Fibroblast of villous mesenchyme (primary cell): ENCODE measurements around the gene NLRP3. TPM values are rescaled to one million over a fixed set of nuclear protein-coding genes. Genes with fewer than 3 reads are reported as not detected.

Source experiments
- DNase-seq: peaks from one replicate; pipeline ENCODE4 v3.0.0-alpha.2; 2010; ENCODE audit warnings: low read depth
- H3K4me3 ChIP-seq: 2 replicates; pipeline ENCODE4 v1.5.1; 2011; ENCODE audit warnings: low read depth, mild to moderate bottlenecking, low read length
- CTCF ChIP-seq: IDR thresholded peaks from 2 replicates; pipeline ENCODE4 v1.5.1; 2012; ENCODE audit warnings: low read depth, mild to moderate bottlenecking, low read length; ENCODE audit not compliant: insufficient read depth
- total RNA-seq: library from RNA; depleted of rRNA; stranded (reverse); fragments of >200 nt; gene quantifications from 2 replicates; pipeline ENCODE4 v1.2.3, GENCODE V29; 2012

The NLRP3 gene
- total RNA-seq, 1 donor = 0.43 TPM

GRCh38 chr1:247448107-247448791 is 32.3 kb downstream of the NLRP3 start:
- no peak for TF ChIP-seq CTCF
- peak overlapping the region; percentile 60 for H3K4me3 ChIP-seq
- DNase-seq = peak; percentile 56

GRCh38 chr1:247451388-247452010 is 35.5 kb downstream of the NLRP3 start:
- TF ChIP-seq CTCF = no peak
- DNase-seq = no peak
- no peak overlapping the region for H3K4me3 ChIP-seq

- TF ChIP-seq CTCF = no peak
- DNase-seq = no peak
- no peak overlapping the region for H3K4me3 ChIP-seq
Observed at GRCh38 chr1:247452447-247453039, 36.6 kb downstream of the NLRP3 start.

- DNase-seq = peak; percentile 21
- no peak overlapping the region for H3K4me3 ChIP-seq
- TF ChIP-seq CTCF = no peak
Observed at GRCh38 chr1:247453245-247453644, 37.3 kb downstream of the NLRP3 start.

- no peak for TF ChIP-seq CTCF
- no peak for DNase-seq
- H3K4me3 ChIP-seq = no peak overlapping the region
Observed at GRCh38 chr1:247453997-247454396, 38.0 kb downstream of the NLRP3 start.

GRCh38 chr1:247456021-247456420 is 40.0 kb downstream of the NLRP3 start:
- no peak overlapping the region for H3K4me3 ChIP-seq
- no peak for TF ChIP-seq CTCF
- no peak for DNase-seq
